Spinal cord (tissue), 10 donors: ENCODE measurements around the gene ZC3H12C. TPM values are rescaled to one million over a fixed set of nuclear protein-coding genes. Genes with fewer than 3 reads are reported as not detected.
"Not testable (repeated sequence)": the region's sequence is repeated elsewhere in the genome, so short reads cannot be mapped to it uniquely, and the experiment has no call there.

Experiments
- DNase-seq, 6 donors: peaks; one replicate each; pipeline versions ENCODE4 v3.0.0 to v3.0.0-alpha.2; 2013 to 2015; ENCODE audit warnings: low spot score in 6 of 6, low read depth in 4 of 6
- H3K27ac ChIP-seq: one replicate; pipeline ENCODE4 v1.5.1; 2013; ENCODE audit warnings: low read depth, low read length, control low read depth
- H3K27me3 ChIP-seq: one replicate; pipeline ENCODE4 v1.6.1; 2013; ENCODE audit warnings: low read length; ENCODE audit not compliant: control insufficient read depth, insufficient read depth
- H3K36me3 ChIP-seq: one replicate; pipeline ENCODE4 v1.6.1; 2013; ENCODE audit warnings: low read length; ENCODE audit not compliant: control insufficient read depth, insufficient read depth
- H3K4me1 ChIP-seq: one replicate; pipeline ENCODE4 v1.6.1; 2013; ENCODE audit warnings: low read length; ENCODE audit not compliant: control insufficient read depth, insufficient read depth
- H3K4me3 ChIP-seq: one replicate; pipeline ENCODE4 v1.5.1; 2013; ENCODE audit warnings: low read depth, low read length, control low read depth
- H3K9me3 ChIP-seq: one replicate; pipeline ENCODE4 v1.6.1; 2013; ENCODE audit warnings: low read length; ENCODE audit not compliant: control insufficient read depth, insufficient read depth
- WGBS: methylation state at CpG from one replicate; pipeline ENCODE4 v1.1.5; 2013; ENCODE audit warnings: missing lambda C conversion rate; ENCODE audit not compliant: insufficient coverage; 5-methylcytosine and 5-hydroxymethylcytosine counted together
- polyA plus RNA-seq, 2 donors: library from polyadenylated mRNA; unstranded; fragments of 120-200 nt; gene quantifications; one replicate each; pipeline ENCODE4 v1.2.1, GENCODE V29; 2013; ENCODE audit not compliant: insufficient read length in 2 of 2
- total RNA-seq, 2 donors: library from RNA; depleted of rRNA in 1 of 2; stranded (reverse); fragments of 120-200 nt in 1 of 2; fragments of >200 nt in 1 of 2; gene quantifications; one replicate each; pipeline versions ENCODE4 v1.2.3 to v1.2.4, GENCODE V29; 2013 to 2014
- donor health status: healthy.

ZC3H12C gene
- total and polyA plus RNA-seq, 4 donors = 6.8 to 16.6 (median 12.3) TPM

- no peak for DNase-seq
- H3K36me3 ChIP-seq = peaks cover 7% of the 10 kb centered on the region
- H3K27me3 ChIP-seq = no peaks in the 10 kb centered on the region
- no peaks in the 10 kb centered on the region for H3K4me1 ChIP-seq
- 100% methylated on average over 1 of the region's 10 CpGs for WGBS
- H3K4me3 ChIP-seq = no peak overlapping the region
- no peaks in the 10 kb centered on the region for H3K9me3 ChIP-seq
- H3K27ac ChIP-seq = no peak overlapping the region
Measured at GRCh38 chr11:110200836-110201235, 107.6 kb downstream of the ZC3H12C start.

GRCh38 chr11:110207123-110207522 is 113.9 kb downstream of the ZC3H12C start:
- Histone ChIP-seq H3K4me3 (no peak overlapping the region), H3K9me3 (no peaks in the 10 kb centered on the region), H3K36me3 (no peaks in the 10 kb centered on the region), H3K27me3 (no peaks in the 10 kb centered on the region), H3K27ac (no peak overlapping the region), H3K4me1 (no peaks in the 10 kb centered on the region)
- no peak for DNase-seq
- WGBS = 93% methylated on average over 6 of the region's 6 CpGs

GRCh38 chr11:110208678-110209312 is 115.6 kb downstream of the ZC3H12C start:
- H3K36me3 ChIP-seq, H3K4me1 ChIP-seq, H3K27ac ChIP-seq, H3K27me3 ChIP-seq, H3K9me3 ChIP-seq, H3K4me3 ChIP-seq, DNase-seq: not testable (repeated sequence)
- WGBS = 75% methylated on average over 4 of the region's 29 CpGs

- WGBS = 0% methylated on average over 2 of the region's 14 CpGs
- not testable (repeated sequence) for H3K4me3 ChIP-seq
Measured at GRCh38 chr11:110209313-110209694, 116.1 kb downstream of the ZC3H12C start.

GRCh38 chr11:110217223-110217877 is 124.2 kb downstream of the ZC3H12C start:
- no peak for DNase-seq
- Histone ChIP-seq H3K4me3 (no peak overlapping the region), H3K4me1 (no peaks in the 10 kb centered on the region), H3K27ac (no peak overlapping the region), H3K27me3 (no peaks in the 10 kb centered on the region), H3K36me3 (peaks cover 11% of the 10 kb centered on the region), H3K9me3 (no peaks in the 10 kb centered on the region)
- 93% methylated on average over 5 of the region's 12 CpGs for WGBS

More at GRCh38 chr11:110209313-110209694, 116.1 kb downstream of the ZC3H12C start:
- not testable (repeated sequence) for H3K9me3 ChIP-seq, H3K27ac ChIP-seq, H3K27me3 ChIP-seq, DNase-seq, H3K36me3 ChIP-seq, H3K4me1 ChIP-seq

- peak in 2 of 6 donors; percentile 28 to 71 for DNase-seq
- no peak overlapping the region for H3K27ac ChIP-seq
- no peaks in the 10 kb centered on the region for H3K27me3 ChIP-seq
- H3K4me1 ChIP-seq = no peaks in the 10 kb centered on the region
- H3K9me3 ChIP-seq = no peaks in the 10 kb centered on the region
- H3K4me3 ChIP-seq = no peak overlapping the region
- WGBS = 92% methylated on average over 2 of the region's 3 CpGs
- H3K36me3 ChIP-seq = peaks cover 12% of the 10 kb centered on the region
Measured at GRCh38 chr11:110217936-110218335, 124.7 kb downstream of the ZC3H12C start.

- WGBS = 92% methylated on average over 4 of the region's 4 CpGs
- Histone ChIP-seq H3K4me3 (no peak overlapping the region), H3K27me3 (no peaks in the 10 kb centered on the region), H3K36me3 (peaks cover 15% of the 10 kb centered on the region), H3K27ac (no peak overlapping the region), H3K9me3 (no peaks in the 10 kb centered on the region), H3K4me1 (no peaks in the 10 kb centered on the region)
- no peak for DNase-seq
Measured at GRCh38 chr11:110219006-110219785, 126.0 kb downstream of the ZC3H12C start.

Other genes with a start within 250 kb of the ZC3H12C start
- gene RDX, start 203.2 kb downstream of the ZC3H12C start, total RNA-seq = 100 to 1,000 TPM; 151 to 158 TPM
- 100 to 1,000 TPM; 126 to 185 TPM for gene RDX, start 203.2 kb downstream of the ZC3H12C start, polyA plus RNA-seq